Chondrocyte (in vitro differentiated cells): ENCODE data around the gene GNAI2. TPM values are rescaled to one million over a fixed set of nuclear protein-coding genes. Genes with fewer than 3 reads are reported as not detected.
"Not testable (repeated sequence)": the region's sequence is repeated elsewhere in the genome, so short reads cannot be mapped to it uniquely, and the experiment has no call there.

Experiments used
- DNase-seq: peaks from one replicate; pipeline ENCODE4 v3.0.0; 2021; ENCODE audit warnings: mixed read lengths, low spot score
- H3K27ac Mint-ChIP-seq: one replicate; pipeline ENCODE4 v1.8.0; 2021; ENCODE audit warnings: mild to moderate bottlenecking, moderate library complexity, mixed read lengths; ENCODE audit not compliant: unreplicated experiment
- H3K27me3 Mint-ChIP-seq: 2 replicates; pipeline ENCODE4 v1.8.0; 2021; ENCODE audit warnings: low read depth, mixed read lengths
- H3K36me3 Mint-ChIP-seq: 2 replicates; pipeline ENCODE4 v1.8.0; 2021; ENCODE audit warnings: low read depth, mixed read lengths
- H3K4me1 Mint-ChIP-seq: 2 replicates; pipeline ENCODE4 v1.8.0; 2021; ENCODE audit warnings: low read depth, mild to moderate bottlenecking, mixed read lengths
- H3K4me3 Mint-ChIP-seq: one replicate; pipeline ENCODE4 v1.8.0; 2021; ENCODE audit warnings: mild to moderate bottlenecking, moderate library complexity, mixed read lengths; ENCODE audit not compliant: unreplicated experiment
- H3K9me3 Mint-ChIP-seq: 2 replicates; pipeline ENCODE4 v1.8.0; 2021; ENCODE audit warnings: low read depth, mixed read lengths
- CTCF ChIP-seq: fragments of 200-600 bp; sonication (generic); IDR thresholded peaks from 2 replicates; pipeline ENCODE4 v1.5.0; 2021; ENCODE audit warnings: antibody characterized with exemption, mild to moderate bottlenecking, moderate library complexity
- total RNA-seq: library from RNA; stranded (reverse); gene quantifications from 3 replicates; pipeline ENCODE4 v1.2.1, GENCODE V29; 2021

Gene GNAI2
- total RNA-seq, 1 donor from 2014 or later = 444 TPM

GRCh38 chr3:50278123-50278879 lies 42.3 kb downstream of the GNAI2 start:
- no peak for TF ChIP-seq CTCF
- H3K4me3 Mint-ChIP-seq = no peak overlapping the region
- DNase-seq = no peak
- H3K9me3 Mint-ChIP-seq = no peaks in the 10 kb centered on the region
- no peaks in the 10 kb centered on the region for H3K36me3 Mint-ChIP-seq
- no peak overlapping the region for H3K27ac Mint-ChIP-seq
- peaks cover 9% of the 10 kb centered on the region for H3K27me3 Mint-ChIP-seq
- peaks cover 5% of the 10 kb centered on the region for H3K4me1 Mint-ChIP-seq

GRCh38 chr3:50278880-50279224 lies 42.8 kb downstream of the GNAI2 start, which contains the start of gene LSMEM2:
LSMEM2 (plus strand) TSS chr3:50279087; CDS start chr3:50279114, 27 bp downstream.
- no peak within 1 kb of the TSS for H3K4me3 Mint-ChIP-seq
- no peaks in the 10 kb centered on the region for H3K36me3 Mint-ChIP-seq
- no peaks in the 10 kb centered on the region for H3K9me3 Mint-ChIP-seq
- H3K4me1 Mint-ChIP-seq = peaks cover 5% of the 10 kb centered on the region
- DNase-seq = no peak
- no peak for TF ChIP-seq CTCF
- peaks cover 9% of the 10 kb centered on the region for H3K27me3 Mint-ChIP-seq
- H3K27ac Mint-ChIP-seq = no peak within 1 kb of the TSS

GRCh38 chr3:50279255-50280016 lies 43.4 kb downstream of the GNAI2 start:
- TF ChIP-seq CTCF = no peak
- H3K27me3 Mint-ChIP-seq = peaks cover 5% of the 10 kb centered on the region
- no peak for DNase-seq
- no peak overlapping the region for H3K27ac Mint-ChIP-seq
- H3K36me3 Mint-ChIP-seq = no peaks in the 10 kb centered on the region
- no peaks in the 10 kb centered on the region for H3K9me3 Mint-ChIP-seq
- H3K4me1 Mint-ChIP-seq = peaks cover under 1% of the 10 kb centered on the region
- H3K4me3 Mint-ChIP-seq = no peak overlapping the region

- not testable (repeated sequence) for H3K4me3 Mint-ChIP-seq, DNase-seq, H3K4me1 Mint-ChIP-seq, H3K36me3 Mint-ChIP-seq, H3K27me3 Mint-ChIP-seq, H3K27ac Mint-ChIP-seq, H3K9me3 Mint-ChIP-seq
These were observed 48.1 kb downstream of the GNAI2 start for GRCh38 chr3:50284121-50284520.

DNA sequence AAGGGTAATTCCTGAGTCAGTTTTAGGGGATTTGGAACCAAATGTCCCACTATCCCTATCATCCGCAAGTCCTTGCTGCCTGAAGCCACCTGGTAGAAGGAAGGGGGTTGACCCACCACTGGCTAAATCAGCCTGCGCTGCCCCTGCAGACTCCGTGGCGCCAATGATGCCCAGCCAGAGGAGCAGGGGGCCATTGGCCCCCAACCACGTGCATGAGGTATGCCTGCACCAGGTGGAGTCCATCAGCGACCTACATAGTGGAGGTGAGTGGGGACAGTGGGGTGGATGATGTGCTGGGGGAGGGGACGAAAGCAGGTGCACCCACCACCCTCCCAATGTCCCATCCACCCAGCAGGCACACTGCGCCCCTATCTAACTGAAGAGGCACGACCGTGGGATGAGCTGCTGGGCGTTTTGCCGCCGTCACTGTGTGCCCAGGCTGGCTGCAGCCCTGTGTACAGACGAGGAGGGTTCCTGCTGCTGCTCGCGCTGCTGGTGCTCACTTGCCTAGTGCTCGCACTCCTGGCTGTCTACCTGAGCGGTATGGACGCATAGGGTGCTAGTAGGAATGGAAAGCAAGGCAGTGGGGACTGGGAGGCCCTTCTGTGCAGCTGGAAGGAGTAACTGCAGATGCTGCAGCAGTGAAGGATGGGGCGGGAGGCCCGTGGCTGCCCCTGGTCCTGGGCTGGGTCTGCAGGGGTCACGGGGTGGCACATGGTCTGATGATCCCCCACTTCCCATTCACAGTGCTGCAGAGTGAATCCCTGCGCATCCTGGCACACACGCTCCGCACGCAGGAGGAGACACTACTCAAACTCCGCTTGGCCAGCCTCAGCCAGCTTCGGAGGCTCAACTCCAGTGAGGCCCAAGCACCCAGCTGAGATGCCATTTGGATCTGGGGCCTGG lies 50.6 kb downstream of the GNAI2 start:
- Mint-ChIP-seq H3K27ac (no peak overlapping the region), H3K9me3 (no peaks in the 10 kb centered on the region), H3K27me3 (no peaks in the 10 kb centered on the region), H3K4me3 (no peak overlapping the region), H3K36me3 (peaks cover 5% of the 10 kb centered on the region), H3K4me1 (peaks cover 6% of the 10 kb centered on the region)
- TF ChIP-seq CTCF = no peak
- DNase-seq = no peak
